GM10266 (cell line): ENCODE data around the gene ATRIP.

Experiments used
- DNase-seq: peaks from one replicate; pipeline ENCODE4 v3.0.0; 2012; ENCODE audit errors: extremely low spot score
- TF ChIP-seq, protein P1 (sequence below): IDR thresholded peaks from 2 replicates; pipeline ENCODE4 v1.5.1; 2012; ENCODE audit warnings: mild to moderate bottlenecking, low read depth; ENCODE audit not compliant: control insufficient read depth, insufficient read depth; ENCODE audit errors: missing control alignments

The ATRIP gene

DNA sequence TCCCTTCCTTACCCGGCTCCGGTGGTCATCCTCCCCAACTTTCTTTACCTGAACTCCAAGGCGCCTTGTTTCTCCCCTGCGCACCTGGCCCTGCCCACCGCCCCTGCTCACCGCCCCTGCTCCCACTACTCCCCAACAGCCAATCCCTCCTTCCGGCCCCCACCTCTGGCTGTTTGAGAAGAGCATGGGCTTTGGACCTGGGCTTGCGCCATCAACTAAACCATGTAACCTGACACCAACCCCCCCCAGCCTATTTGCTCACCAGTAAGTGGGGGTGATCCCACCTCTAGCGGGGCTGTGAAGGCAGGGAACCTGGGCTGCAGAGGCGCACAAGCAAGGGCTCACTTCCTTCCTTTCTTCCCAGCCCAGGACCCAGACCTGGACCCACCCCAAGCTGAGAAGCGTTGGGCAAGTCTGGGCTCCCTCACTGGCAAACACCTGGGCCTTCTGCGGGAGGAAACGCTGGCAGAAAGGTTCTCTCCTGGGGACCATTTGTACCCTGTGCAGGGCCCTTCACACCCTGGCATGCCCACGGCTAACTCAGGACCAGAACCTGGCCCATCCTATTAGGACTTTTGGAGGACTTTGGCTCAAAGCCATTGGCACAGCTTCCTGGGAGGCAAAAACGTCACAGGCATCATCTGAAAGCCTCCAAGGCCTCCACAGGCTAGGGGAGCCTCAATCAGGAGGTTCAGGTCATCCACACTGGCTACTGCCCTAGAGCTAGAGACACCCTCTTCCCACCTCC is 16.4 kb upstream of the ATRIP start, which contains the start of gene PLXNB1:
Gene PLXNB1 (minus strand): TSS at position 127 of the 748 bp plus-strand sequence. CDS start 5,475 bp downstream, outside the sequence.
- TF ChIP-seq, protein P1, sequence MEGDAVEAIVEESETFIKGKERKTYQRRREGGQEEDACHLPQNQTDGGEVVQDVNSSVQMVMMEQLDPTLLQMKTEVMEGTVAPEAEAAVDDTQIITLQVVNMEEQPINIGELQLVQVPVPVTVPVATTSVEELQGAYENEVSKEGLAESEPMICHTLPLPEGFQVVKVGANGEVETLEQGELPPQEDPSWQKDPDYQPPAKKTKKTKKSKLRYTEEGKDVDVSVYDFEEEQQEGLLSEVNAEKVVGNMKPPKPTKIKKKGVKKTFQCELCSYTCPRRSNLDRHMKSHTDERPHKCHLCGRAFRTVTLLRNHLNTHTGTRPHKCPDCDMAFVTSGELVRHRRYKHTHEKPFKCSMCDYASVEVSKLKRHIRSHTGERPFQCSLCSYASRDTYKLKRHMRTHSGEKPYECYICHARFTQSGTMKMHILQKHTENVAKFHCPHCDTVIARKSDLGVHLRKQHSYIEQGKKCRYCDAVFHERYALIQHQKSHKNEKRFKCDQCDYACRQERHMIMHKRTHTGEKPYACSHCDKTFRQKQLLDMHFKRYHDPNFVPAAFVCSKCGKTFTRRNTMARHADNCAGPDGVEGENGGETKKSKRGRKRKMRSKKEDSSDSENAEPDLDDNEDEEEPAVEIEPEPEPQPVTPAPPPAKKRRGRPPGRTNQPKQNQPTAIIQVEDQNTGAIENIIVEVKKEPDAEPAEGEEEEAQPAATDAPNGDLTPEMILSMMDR, result no peak
- DNase-seq, result no peak

DNA sequence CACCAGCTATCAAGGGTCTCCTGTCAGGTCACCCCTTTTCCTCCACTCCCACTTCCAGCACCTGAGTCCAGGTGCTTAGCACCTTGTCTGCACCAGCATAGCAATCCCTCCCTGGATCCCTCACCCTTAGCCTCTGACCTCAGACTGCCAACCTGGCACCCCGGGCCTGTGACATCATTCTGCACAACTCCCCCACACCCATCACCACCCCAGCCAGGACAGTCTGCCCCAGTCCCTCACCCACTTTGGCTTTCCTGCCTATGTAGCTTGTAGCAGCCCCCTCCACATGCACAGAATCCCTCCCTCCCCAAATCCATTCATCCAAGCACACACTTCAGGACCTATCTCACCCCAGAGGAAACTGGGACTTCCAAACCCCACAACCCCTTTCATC is 15.8 kb upstream of the ATRIP start:
- TF ChIP-seq, protein P1, result no peak
- DNase-seq, result no peak

GRCh38 chr3:48431224-48432029 is 15.1 kb upstream of the ATRIP start:
- TF ChIP-seq, protein P1, result no peak
- DNase-seq, result no peak

GRCh38 chr3:48432411-48433371 is 13.8 kb upstream of the ATRIP start:
- no peak for DNase-seq

DNA sequence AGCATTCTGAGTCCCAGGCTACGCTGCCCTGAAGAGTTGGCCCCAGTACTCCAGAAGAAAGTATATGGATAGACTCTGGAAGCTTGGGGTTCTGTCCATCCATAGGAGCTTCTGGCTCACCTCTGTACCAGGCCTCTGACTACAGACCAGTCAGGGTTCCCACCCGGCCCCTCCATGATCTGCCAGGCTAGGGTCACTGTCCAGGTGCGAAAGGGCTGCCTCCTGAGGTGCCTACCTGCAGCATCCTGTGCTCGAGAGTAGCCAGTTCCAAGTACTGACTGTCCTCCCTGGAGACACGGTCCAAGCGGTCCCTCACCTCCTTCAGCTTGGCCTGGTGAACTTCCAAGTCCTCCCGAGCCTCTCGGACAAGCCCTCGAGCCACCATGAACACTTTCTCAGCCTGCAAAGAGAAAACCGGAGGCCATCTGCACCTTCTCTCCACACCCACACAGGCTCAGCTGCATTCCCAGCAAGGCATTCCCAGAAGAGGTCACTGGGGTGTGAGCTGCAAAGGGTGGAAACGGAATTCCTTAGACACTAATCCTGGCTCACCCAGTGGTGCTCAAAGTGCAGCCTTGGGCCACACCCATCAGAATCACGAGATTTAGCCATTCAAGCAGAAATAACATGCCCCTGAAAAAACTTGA is 12.9 kb upstream of the ATRIP start:
- TF ChIP-seq, protein P1, result no peak
- no peak for DNase-seq

More at GRCh38 chr3:48432411-48433371, 13.8 kb upstream of the ATRIP start:
- TF ChIP-seq, protein P1, result peak; percentile 24

GRCh38 chr3:48434591-48435222 is 11.8 kb upstream of the ATRIP start:
- TF ChIP-seq, protein P1, result no peak

More at GRCh38 chr3:48434591-48435222, 11.8 kb upstream of the ATRIP start:
- no peak for DNase-seq
